GM19438 (cell line): Measurements from ENCODE around the gene SLC6A19.

ENCODE experiments used
- ATAC-seq: cut with Tn5 transposase; IDR thresholded peaks from one replicate; pipeline ENCODE4 v1.9.1; 2021; ENCODE audit warnings: low read depth; ENCODE audit not compliant: unreplicated experiment

SLC6A19 gene

GRCh38 chr5:1165864-1166263 is 35.5 kb upstream of the SLC6A19 start:
- no peak for ATAC-seq

GRCh38 chr5:1166370-1166769 is 35.0 kb upstream of the SLC6A19 start:
- no peak for ATAC-seq

- no peak for ATAC-seq
Observed at GRCh38 chr5:1167361-1167727, 34.1 kb upstream of the SLC6A19 start.

- peak; percentile 68 for ATAC-seq
Observed at GRCh38 chr5:1167728-1168709, 33.4 kb upstream of the SLC6A19 start.

- ATAC-seq: no peak
Observed at GRCh38 chr5:1168796-1169195, 32.6 kb upstream of the SLC6A19 start.

GRCh38 chr5:1169211-1170115 is 31.9 kb upstream of the SLC6A19 start:
- ATAC-seq: no peak

- no peak for ATAC-seq
Observed at GRCh38 chr5:1171340-1171941, 30.0 kb upstream of the SLC6A19 start.

GRCh38 chr5:1172007-1172581 is 29.3 kb upstream of the SLC6A19 start:
- ATAC-seq: no peak

GRCh38 chr5:1172670-1173404 is 28.6 kb upstream of the SLC6A19 start:
- no peak for ATAC-seq

GRCh38 chr5:1173485-1174070 is 27.8 kb upstream of the SLC6A19 start:
- no peak for ATAC-seq

GRCh38 chr5:1174122-1174936 is 27.1 kb upstream of the SLC6A19 start:
- ATAC-seq: no peak

- no peak for ATAC-seq
Observed at GRCh38 chr5:1175015-1175414, 26.4 kb upstream of the SLC6A19 start.

- ATAC-seq: no peak
Observed at GRCh38 chr5:1175801-1176472, 25.5 kb upstream of the SLC6A19 start.

- no peak for ATAC-seq
Observed at GRCh38 chr5:1176473-1177391, 24.7 kb upstream of the SLC6A19 start.

- no peak for ATAC-seq
Observed at GRCh38 chr5:1177826-1178528, 23.4 kb upstream of the SLC6A19 start.

GRCh38 chr5:1178529-1179382 is 22.6 kb upstream of the SLC6A19 start:
- no peak for ATAC-seq
